ENCODE data around the gene ZDHHC17.
A peak's percentile ranks its signal among the peaks of the same experiment; 100 is the strongest.

The ZDHHC17 gene

DNA sequence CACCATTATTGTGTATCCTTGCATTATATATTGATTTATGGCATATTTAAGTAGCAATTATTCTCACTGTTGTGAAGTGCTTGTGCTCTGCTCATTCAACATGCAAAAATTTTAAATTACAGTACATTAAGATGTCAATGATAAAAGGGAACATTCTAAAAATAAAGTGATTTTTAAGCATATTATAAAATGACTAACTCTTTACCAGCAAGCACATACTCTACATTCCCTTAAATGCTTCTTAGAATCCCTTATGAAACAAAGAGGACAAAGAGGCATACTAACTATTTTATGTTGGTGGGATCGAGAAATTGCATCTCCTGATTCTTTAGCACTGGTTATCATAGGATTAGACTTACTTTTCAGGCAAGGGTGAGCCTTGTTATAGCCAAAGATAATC is 46.6 kb upstream of the ZDHHC17 start:
- no peak overlapping the region for H3K9ac ChIP-seq (ENCODE audit: low read length)

DNA sequence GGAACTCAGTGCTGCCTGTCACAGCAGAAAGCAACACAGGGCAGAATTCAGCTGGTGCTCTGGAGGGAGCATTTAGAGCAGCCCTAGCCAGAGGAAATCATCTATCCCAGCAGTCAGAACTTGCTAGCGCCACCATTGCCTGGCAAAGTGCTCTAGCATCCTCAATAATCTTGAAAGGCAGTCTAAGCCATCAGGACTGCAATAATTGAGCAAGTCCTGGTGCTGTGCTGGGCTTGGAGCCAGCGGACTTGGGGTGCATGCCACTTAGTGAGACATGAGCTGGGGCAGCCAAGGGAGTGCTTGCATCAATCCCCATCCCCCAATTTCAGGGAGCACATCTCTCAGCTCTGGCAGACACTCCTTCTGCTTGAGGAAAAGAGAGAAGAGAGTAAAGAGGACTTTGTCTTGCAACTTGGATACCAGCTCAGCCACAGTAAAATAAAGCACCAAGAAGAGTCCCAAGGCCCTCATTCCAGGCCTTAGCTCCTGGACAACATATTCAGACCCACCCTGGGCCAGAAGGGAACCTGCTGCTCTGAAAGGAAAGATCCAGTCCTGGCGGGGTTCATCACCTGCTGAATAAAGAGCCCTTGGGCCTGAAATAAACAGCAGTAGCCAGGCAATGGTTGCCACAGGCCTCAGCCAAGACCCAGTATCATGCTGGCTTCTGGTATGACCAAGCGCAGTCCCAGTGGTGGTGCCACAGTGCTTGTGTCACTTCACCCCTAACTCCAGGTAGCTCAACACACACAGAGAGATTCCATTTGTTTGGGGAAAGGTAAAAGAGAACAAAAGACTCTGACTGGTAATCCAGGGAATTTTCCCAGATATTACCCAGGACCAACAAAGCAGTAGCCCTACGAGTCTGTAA is 44.5 kb upstream of the ZDHHC17 start:
- H3K4ac ChIP-seq (ENCODE audit: low read depth in 1 of 2, low read length in 2 of 2): peak overlapping the region in 1 of 2 experiments; percentile 19
- peak overlapping the region; percentile 6 for H2BK15ac ChIP-seq (ENCODE audit: low read depth, poor library complexity, severe bottlenecking)
- WGBS: 82% methylated on average over 5 of the region's 5 CpGs
- no peaks in the 10 kb centered on the region for H3K79me1 ChIP-seq (replicated peaks; ENCODE audit: low read length, poor library complexity, severe bottlenecking)
- peak overlapping the region in 1 of 2 experiments; percentile 54 for H3K23ac ChIP-seq (ENCODE audit: low read length in 2 of 2)
- no peak overlapping the region for H4K91ac ChIP-seq (ENCODE audit: low read length)
- no peak overlapping the region for H4K8ac ChIP-seq (ENCODE audit: low read length)
- H2BK5ac ChIP-seq (ENCODE audit: low read depth, low read length, poor library complexity, severe bottlenecking): peak overlapping the region; percentile 99
- no peak overlapping the region for H2BK120ac ChIP-seq (ENCODE audit: low read depth, low read length)
- no peaks in the 10 kb centered on the region for H3K27me3 ChIP-seq (ENCODE audit: control insufficient read depth in 1 of 2, insufficient read depth in 1 of 2, low read length in 2 of 2)
- peak overlapping the region in 1 of 2 experiments; percentile 29 for H2BK12ac ChIP-seq (ENCODE audit: low read length in 2 of 2)
- H3K4me2 ChIP-seq (ENCODE audit: low read length, poor library complexity, severe bottlenecking): no peak overlapping the region
- H2AFZ ChIP-seq (ENCODE audit: low read depth, low read length): no peak overlapping the region
- H3K9ac ChIP-seq (ENCODE audit: low read length): no peak overlapping the region
- peak overlapping the region in 1 of 2 experiments; percentile 26 for H3K14ac ChIP-seq (ENCODE audit: low read length in 2 of 2)
- peaks cover 9% of the 10 kb centered on the region for H3K4me1 ChIP-seq (ENCODE audit: control insufficient read depth, insufficient read depth, low read depth, low read length)
- peak overlapping the region in 1 of 2 experiments; percentile 3 for H3K18ac ChIP-seq (ENCODE audit: low read depth in 1 of 2, low read length in 2 of 2)
- H2AK5ac ChIP-seq (ENCODE audit: low read length, severe bottlenecking): peak overlapping the region; percentile 99
- no peaks in the 10 kb centered on the region for H3K36me3 ChIP-seq (ENCODE audit: control insufficient read depth in 1 of 2, insufficient read depth in 2 of 2, low read depth in 1 of 2, low read length in 2 of 2)
- H3K4me3 ChIP-seq (ENCODE audit: insufficient read depth in 1 of 2, low read depth in 1 of 2, low read length in 2 of 2): no peak overlapping the region
- no peak for DNase-seq
- H3K9me3 ChIP-seq (ENCODE audit: control insufficient read depth, low read length): no peaks in the 10 kb centered on the region
- H3K27ac ChIP-seq (ENCODE audit: low read length, poor library complexity, severe bottlenecking): peak overlapping the region; percentile 99

More for the DNA sequence above, 46.6 kb upstream of the ZDHHC17 start:
- Histone ChIP-seq H3K23ac (ENCODE audit: low read length in 2 of 2) (no peak overlapping the region), H3K9me3 (ENCODE audit: control insufficient read depth, low read length) (no peaks in the 10 kb centered on the region), H3K4ac (ENCODE audit: low read depth in 1 of 2, low read length in 2 of 2) (no peak overlapping the region), H2BK120ac (ENCODE audit: low read depth, low read length) (no peak overlapping the region), H4K8ac (ENCODE audit: low read length) (no peak overlapping the region), H2BK15ac (ENCODE audit: low read depth, poor library complexity, severe bottlenecking) (no peak overlapping the region), H3K27ac (ENCODE audit: low read length, poor library complexity, severe bottlenecking) (no peak overlapping the region), H4K91ac (ENCODE audit: low read length) (no peak overlapping the region), H2AK5ac (ENCODE audit: low read length, severe bottlenecking) (no peak overlapping the region), H3K4me3 (ENCODE audit: insufficient read depth in 1 of 2, low read depth in 1 of 2, low read length in 2 of 2) (no peak overlapping the region), H3K79me1 (replicated peaks; ENCODE audit: low read length, poor library complexity, severe bottlenecking) (no peaks in the 10 kb centered on the region), H3K4me2 (ENCODE audit: low read length, poor library complexity, severe bottlenecking) (no peak overlapping the region), H3K14ac (ENCODE audit: low read length in 2 of 2) (no peak overlapping the region), H2BK5ac (ENCODE audit: low read depth, low read length, poor library complexity, severe bottlenecking) (no peak overlapping the region), H2BK12ac (ENCODE audit: low read length in 2 of 2) (no peak overlapping the region), H3K27me3 (ENCODE audit: control insufficient read depth in 1 of 2, insufficient read depth in 1 of 2, low read length in 2 of 2) (no peaks in the 10 kb centered on the region), H3K4me1 (ENCODE audit: control insufficient read depth, insufficient read depth, low read depth, low read length) (peaks cover 9% of the 10 kb centered on the region), H3K36me3 (ENCODE audit: control insufficient read depth in 1 of 2, insufficient read depth in 2 of 2, low read depth in 1 of 2, low read length in 2 of 2) (no peaks in the 10 kb centered on the region), H2AFZ (ENCODE audit: low read depth, low read length) (no peak overlapping the region), H3K18ac (ENCODE audit: low read depth in 1 of 2, low read length in 2 of 2) (no peak overlapping the region)
- 100% methylated on average over 1 of the region's 1 CpG for WGBS
- no peak for DNase-seq

GRCh38 chr12:76720068-76720467 is 43.8 kb upstream of the ZDHHC17 start:
- Histone ChIP-seq H3K79me1 (replicated peaks; ENCODE audit: low read length, poor library complexity, severe bottlenecking) (no peaks in the 10 kb centered on the region), H3K14ac (ENCODE audit: low read length in 2 of 2) (no peak overlapping the region), H3K4me1 (ENCODE audit: control insufficient read depth, insufficient read depth, low read depth, low read length) (peaks cover 9% of the 10 kb centered on the region), H4K8ac (ENCODE audit: low read length) (no peak overlapping the region), H3K4me2 (ENCODE audit: low read length, poor library complexity, severe bottlenecking) (no peak overlapping the region), H2BK120ac (ENCODE audit: low read depth, low read length) (no peak overlapping the region), H3K18ac (ENCODE audit: low read depth in 1 of 2, low read length in 2 of 2) (no peak overlapping the region), H4K91ac (ENCODE audit: low read length) (no peak overlapping the region), H3K27me3 (ENCODE audit: control insufficient read depth in 1 of 2, insufficient read depth in 1 of 2, low read length in 2 of 2) (no peaks in the 10 kb centered on the region), H3K4me3 (ENCODE audit: insufficient read depth in 1 of 2, low read depth in 1 of 2, low read length in 2 of 2) (no peak overlapping the region), H3K9ac (ENCODE audit: low read length) (no peak overlapping the region), H3K27ac (ENCODE audit: low read length, poor library complexity, severe bottlenecking) (peak overlapping the region; percentile 99), H2BK15ac (ENCODE audit: low read depth, poor library complexity, severe bottlenecking) (no peak overlapping the region), H3K36me3 (ENCODE audit: control insufficient read depth in 1 of 2, insufficient read depth in 2 of 2, low read depth in 1 of 2, low read length in 2 of 2) (no peaks in the 10 kb centered on the region), H3K9me3 (ENCODE audit: control insufficient read depth, low read length) (no peaks in the 10 kb centered on the region), H2BK12ac (ENCODE audit: low read length in 2 of 2) (no peak overlapping the region), H2AFZ (ENCODE audit: low read depth, low read length) (no peak overlapping the region), H2AK5ac (ENCODE audit: low read length, severe bottlenecking) (no peak overlapping the region), H2BK5ac (ENCODE audit: low read depth, low read length, poor library complexity, severe bottlenecking) (peak overlapping the region; percentile 99), H3K23ac (ENCODE audit: low read length in 2 of 2) (no peak overlapping the region), H3K4ac (ENCODE audit: low read depth in 1 of 2, low read length in 2 of 2) (no peak overlapping the region)
- DNase-seq: no peak
- WGBS: 70% methylated on average over 1 of the region's 2 CpGs

DNA sequence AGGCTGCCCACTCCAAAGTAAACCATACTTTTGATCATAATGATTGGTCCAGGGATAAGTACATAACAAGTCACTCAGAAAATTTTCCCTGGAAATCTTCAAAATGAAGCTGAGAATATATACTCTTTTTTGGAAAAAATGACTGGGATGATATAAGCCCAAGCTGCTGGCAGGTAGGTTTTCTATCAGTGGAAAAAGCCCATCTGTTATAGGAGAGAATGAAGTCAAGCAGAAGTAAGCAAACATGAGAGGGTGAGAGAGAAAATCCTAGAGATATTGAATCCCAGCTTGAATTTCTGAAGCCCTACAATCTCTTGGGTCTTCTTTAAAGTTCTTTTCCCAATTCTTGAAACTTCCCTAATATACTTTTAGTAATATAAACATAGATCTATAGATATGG is 37.3 kb upstream of the ZDHHC17 start:
- Histone ChIP-seq H4K8ac (ENCODE audit: low read length) (no peak overlapping the region), H2BK12ac (ENCODE audit: low read length in 2 of 2) (no peak overlapping the region), H2BK120ac (ENCODE audit: low read depth, low read length) (no peak overlapping the region), H3K18ac (ENCODE audit: low read depth in 1 of 2, low read length in 2 of 2) (no peak overlapping the region), H3K27me3 (ENCODE audit: control insufficient read depth in 1 of 2, insufficient read depth in 1 of 2, low read length in 2 of 2) (no peaks in the 10 kb centered on the region), H3K4me3 (ENCODE audit: insufficient read depth in 1 of 2, low read depth in 1 of 2, low read length in 2 of 2) (no peak overlapping the region), H3K36me3 (ENCODE audit: control insufficient read depth in 1 of 2, insufficient read depth in 2 of 2, low read depth in 1 of 2, low read length in 2 of 2) (no peaks in the 10 kb centered on the region), H3K14ac (ENCODE audit: low read length in 2 of 2) (no peak overlapping the region), H2BK15ac (ENCODE audit: low read depth, poor library complexity, severe bottlenecking) (no peak overlapping the region), H3K9ac (ENCODE audit: low read length) (no peak overlapping the region), H3K4me1 (ENCODE audit: control insufficient read depth, insufficient read depth, low read depth, low read length) (no peaks in the 10 kb centered on the region), H3K79me1 (replicated peaks; ENCODE audit: low read length, poor library complexity, severe bottlenecking) (no peaks in the 10 kb centered on the region), H3K27ac (ENCODE audit: low read length, poor library complexity, severe bottlenecking) (no peak overlapping the region), H3K23ac (ENCODE audit: low read length in 2 of 2) (no peak overlapping the region), H2BK5ac (ENCODE audit: low read depth, low read length, poor library complexity, severe bottlenecking) (no peak overlapping the region), H4K91ac (ENCODE audit: low read length) (no peak overlapping the region), H3K9me3 (ENCODE audit: control insufficient read depth, low read length) (no peaks in the 10 kb centered on the region), H2AFZ (ENCODE audit: low read depth, low read length) (no peak overlapping the region), H3K4me2 (ENCODE audit: low read length, poor library complexity, severe bottlenecking) (no peak overlapping the region), H3K4ac (ENCODE audit: low read depth in 1 of 2, low read length in 2 of 2) (no peak overlapping the region), H2AK5ac (ENCODE audit: low read length, severe bottlenecking) (no peak overlapping the region)
- no peak for DNase-seq
